Measurements from ENCODE around the gene KIAA1210.

KIAA1210 gene

GRCh38 chrX:119132316-119132715 lies 4.7 kb upstream of the KIAA1210 start:
- no peaks in the 10 kb centered on the region for H3K36me3 ChIP-seq (ENCODE audit: control insufficient read depth, low read length)
- no peaks in the 10 kb centered on the region for H4K20me1 ChIP-seq (ENCODE audit: control insufficient read depth, insufficient read depth, low read depth, low read length)
- no peak overlapping the region for H3K27ac ChIP-seq (ENCODE audit: low read depth, low read length)
- no peaks in the 10 kb centered on the region for H3K27me3 ChIP-seq (ENCODE audit: control insufficient read depth, low read length)
- H3K9me3 ChIP-seq (ENCODE audit: control insufficient read depth, insufficient read depth, low read length) = no peaks in the 10 kb centered on the region
- H3K9me2 ChIP-seq (replicated peaks; ENCODE audit: control insufficient read depth, low read length) = no peaks in the 10 kb centered on the region
- TF ChIP-seq CTCF (IDR thresholded peaks at IDR 0.05; ENCODE audit: low read depth, low read length, poor library complexity, severe bottlenecking) = no peak
- TF ChIP-seq EZH2phosphoT487 (IDR thresholded peaks at IDR 0.05; ENCODE audit: borderline replicate concordance, low read length) = no peak
- no peaks in the 10 kb centered on the region for H3F3A ChIP-seq (ENCODE audit: control insufficient read depth, insufficient read depth)
- H3K4me3 ChIP-seq (ENCODE audit: low read length) = no peak overlapping the region
- H3K79me2 ChIP-seq (ENCODE audit: control insufficient read depth, low read length) = no peaks in the 10 kb centered on the region
- no peak overlapping the region for H3K4me2 ChIP-seq (ENCODE audit: low read length)
- H3K4me1 ChIP-seq (ENCODE audit: control insufficient read depth, low read length) = no peaks in the 10 kb centered on the region

DNA sequence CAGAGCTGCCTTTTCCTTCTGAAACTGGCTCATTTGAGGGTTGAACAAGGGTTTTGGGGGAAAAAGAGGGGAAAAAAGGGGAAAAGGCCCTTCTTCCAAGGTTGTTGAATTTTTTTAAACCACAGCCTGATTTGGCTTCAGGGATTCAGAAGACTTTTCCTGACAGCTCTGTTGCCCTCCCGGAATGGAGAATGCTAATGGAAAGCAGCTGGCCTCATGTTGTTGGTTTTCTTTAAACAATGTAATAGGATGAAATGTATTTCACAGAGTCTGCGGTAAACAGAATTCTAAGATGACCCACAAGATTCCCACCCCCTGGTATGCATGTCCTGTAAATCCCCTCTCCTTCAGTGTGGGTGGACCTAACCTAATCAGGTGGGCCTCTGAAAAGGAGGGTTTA lies 3.3 kb upstream of the KIAA1210 start:
- Histone ChIP-seq H3K36me3 (ENCODE audit: control insufficient read depth, low read length) (no peaks in the 10 kb centered on the region), H3K27ac (ENCODE audit: low read depth, low read length) (no peak overlapping the region), H4K20me1 (ENCODE audit: control insufficient read depth, insufficient read depth, low read depth, low read length) (no peaks in the 10 kb centered on the region), H3K4me1 (ENCODE audit: control insufficient read depth, low read length) (no peaks in the 10 kb centered on the region), H3K79me2 (ENCODE audit: control insufficient read depth, low read length) (no peaks in the 10 kb centered on the region), H3K4me3 (ENCODE audit: low read length) (no peak overlapping the region), H3K9me2 (replicated peaks; ENCODE audit: control insufficient read depth, low read length) (no peaks in the 10 kb centered on the region), H3K27me3 (ENCODE audit: control insufficient read depth, low read length) (no peaks in the 10 kb centered on the region), H3K4me2 (ENCODE audit: low read length) (no peak overlapping the region), H3K9me3 (ENCODE audit: control insufficient read depth, insufficient read depth, low read length) (no peaks in the 10 kb centered on the region), H3F3A (ENCODE audit: control insufficient read depth, insufficient read depth) (no peaks in the 10 kb centered on the region)
- TF ChIP-seq CTCF (IDR thresholded peaks at IDR 0.05; ENCODE audit: low read depth, low read length, poor library complexity, severe bottlenecking) (no peak), EZH2phosphoT487 (IDR thresholded peaks at IDR 0.05; ENCODE audit: borderline replicate concordance, low read length) (no peak)

DNA sequence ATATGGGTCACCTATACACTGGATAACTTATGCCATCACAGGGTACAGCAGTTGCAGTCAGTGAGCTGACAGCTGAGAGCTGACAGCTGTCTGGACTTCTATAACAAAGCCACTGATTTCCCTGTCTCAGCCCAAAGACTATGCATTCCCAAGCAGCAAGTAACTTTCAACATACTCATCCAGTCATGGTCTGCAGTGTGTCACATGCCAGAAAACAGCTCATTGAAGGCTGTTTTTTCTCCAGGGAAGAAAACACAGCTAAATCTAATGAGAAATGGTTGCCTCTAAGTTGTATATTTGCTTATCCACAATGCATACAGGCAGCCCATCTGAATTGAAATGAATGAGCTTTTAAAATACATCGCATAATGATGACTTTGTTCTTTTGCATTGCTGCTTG lies 6.3 kb downstream of the KIAA1210 start:
- TF ChIP-seq EZH2phosphoT487 (IDR thresholded peaks at IDR 0.05; ENCODE audit: borderline replicate concordance, low read length) = no peak
- no peak for TF ChIP-seq CTCF (IDR thresholded peaks at IDR 0.05; ENCODE audit: low read depth, low read length, poor library complexity, severe bottlenecking)
- H3K27ac ChIP-seq (ENCODE audit: low read depth, low read length) = no peak overlapping the region
- H3K4me3 ChIP-seq (ENCODE audit: low read length) = no peak overlapping the region
- no peaks in the 10 kb centered on the region for H3K4me1 ChIP-seq (ENCODE audit: control insufficient read depth, low read length)
- no peaks in the 10 kb centered on the region for H3F3A ChIP-seq (ENCODE audit: control insufficient read depth, insufficient read depth)
- H3K9me2 ChIP-seq (replicated peaks; ENCODE audit: control insufficient read depth, low read length) = no peaks in the 10 kb centered on the region
- no peaks in the 10 kb centered on the region for H3K79me2 ChIP-seq (ENCODE audit: control insufficient read depth, low read length)
- H3K27me3 ChIP-seq (ENCODE audit: control insufficient read depth, low read length) = no peaks in the 10 kb centered on the region
- no peaks in the 10 kb centered on the region for H3K36me3 ChIP-seq (ENCODE audit: control insufficient read depth, low read length)
- no peaks in the 10 kb centered on the region for H4K20me1 ChIP-seq (ENCODE audit: control insufficient read depth, insufficient read depth, low read depth, low read length)
- no peak overlapping the region for H3K4me2 ChIP-seq (ENCODE audit: low read length)
- H3K9me3 ChIP-seq (ENCODE audit: control insufficient read depth, insufficient read depth, low read length) = no peaks in the 10 kb centered on the region

Data from DOHH2 (cell line).